ENCODE measurements around the gene TBK1. TPM values are rescaled to one million over a fixed set of nuclear protein-coding genes. Genes with fewer than 3 reads are reported as not detected.

The TBK1 gene
- total and polyA plus RNA-seq, 10 of the 15 experiments (the other 5 are each of a cell fraction or from before 2014, with no cell fraction given), result 13.4 to 49.3 (median 37.7) TPM

DNA sequence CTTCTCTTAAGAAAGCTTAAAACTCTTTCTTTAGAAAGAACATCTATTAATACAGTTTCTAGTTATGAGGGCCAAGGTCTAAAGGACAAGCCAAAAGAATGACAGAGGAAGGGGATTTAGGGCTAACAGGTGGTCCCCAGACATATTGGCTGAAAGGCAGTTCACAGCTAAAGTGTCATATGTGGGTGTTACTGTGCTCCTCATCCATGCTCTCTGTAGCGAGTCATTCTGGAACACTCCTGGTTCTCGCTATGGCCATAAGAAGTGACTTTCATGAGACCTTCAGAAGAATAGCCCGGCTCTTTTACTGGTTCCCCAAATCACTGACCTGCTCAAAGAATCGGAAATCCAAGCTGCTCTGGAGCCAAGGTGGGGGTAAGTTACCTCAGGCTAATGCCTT, 55.0 kb downstream of the TBK1 start (continued):
- TF ChIP-seq RB1 (IDR thresholded peaks at IDR 0.05; ENCODE audit: borderline replicate concordance), result no peak

- Histone ChIP-seq H3K4me2 (ENCODE audit: control insufficient read depth, insufficient read depth) (no peak overlapping the region), H3K79me2 (ENCODE audit: control insufficient read depth, insufficient read depth, low read length) (no peaks in the 10 kb centered on the region), H3K27me3 (replicated peaks in 1 of 2; ENCODE audit: control insufficient read depth in 2 of 2, insufficient read depth in 2 of 2, low read length in 1 of 2) (no peaks in the 10 kb centered on the region), H3K9me3 (replicated peaks; ENCODE audit: control insufficient read depth, insufficient read depth, low read length) (no peaks in the 10 kb centered on the region), H3K4me3 (no peak overlapping the region), H3K4me1 (ENCODE audit: control insufficient read depth, insufficient read depth, low read length) (no peaks in the 10 kb centered on the region), H3K27ac (ENCODE audit: control insufficient read depth, insufficient read depth) (no peak overlapping the region), H2AFZ (ENCODE audit: control insufficient read depth, low read depth, low read length) (no peak overlapping the region), H4K20me1 (ENCODE audit: control insufficient read depth, insufficient read depth) (no peaks in the 10 kb centered on the region), H3K36me3 (ENCODE audit: control insufficient read depth in 2 of 2, insufficient read depth in 2 of 2, low read length in 1 of 2) (no peaks in the 10 kb centered on the region; a peak in 1 of 4 replicates), H3K9ac (ENCODE audit: control insufficient read depth, insufficient read depth, low read length) (no peak overlapping the region)
- ChIA-PET CTCF (interaction anchor here (1.8 kb wide), 1 partner anchor 187 kb away, joined by 5 read pairs; no protein-coding TSS in a partner anchor), POLR2A (no interaction called here), SMC1A (ENCODE audit: uncharacterized antibody, unreplicated experiment) (interaction anchor here (0.7 kb wide), 1 partner anchor 196 kb away, joined by 3 read pairs; no protein-coding TSS in a partner anchor), RAD21 (ENCODE audit: unreplicated experiment) (interaction anchor here (0.6 kb wide), 1 partner anchor 56 kb away, joined by 3 read pairs; no protein-coding TSS in a partner anchor)
- FAIRE-seq (no peak), ATAC-seq (no peak), DNase-seq (ENCODE audit: low read depth, low spot score) (no peak)
- BruUV-seq (replicated peaks), result no TSS peak
- in situ Hi-C loops (cut with MboI), result no loop called here
- 100% methylated on average over 1 of the region's 1 CpG for WGBS (ENCODE audit: insufficient coverage, insufficient replicate concordance, low lambda C conversion rate, missing lambda C conversion rate)
- intact Hi-C loops (cut with micrococcal nuclease; ENCODE audit: unreplicated experiment), result no loop called here
- TF ChIP-seq RELB (IDR thresholded peaks at IDR 0.05; ENCODE audit: low read depth) (no peak), SUPT20H (IDR thresholded peaks at IDR 0.05; ENCODE audit: borderline replicate concordance, control insufficient read depth, low read depth, low read length) (no peak), SP1 (IDR thresholded peaks at IDR 0.05; ENCODE audit: low read depth, low read length) (no peak), FOS (IDR thresholded peaks at IDR 0.05; ENCODE audit: borderline replicate concordance, extremely low read depth, insufficient read length) (no peak), ZNF622 (IDR thresholded peaks at IDR 0.05) (no peak), HDGF (IDR thresholded peaks at IDR 0.05) (no peak), FOXK2 (IDR thresholded peaks at IDR 0.05) (no peak), FOXM1 (IDR thresholded peaks at IDR 0.05; ENCODE audit: low read depth, low read length) (no peak)
- TF ChIP-seq, protein P1, sequence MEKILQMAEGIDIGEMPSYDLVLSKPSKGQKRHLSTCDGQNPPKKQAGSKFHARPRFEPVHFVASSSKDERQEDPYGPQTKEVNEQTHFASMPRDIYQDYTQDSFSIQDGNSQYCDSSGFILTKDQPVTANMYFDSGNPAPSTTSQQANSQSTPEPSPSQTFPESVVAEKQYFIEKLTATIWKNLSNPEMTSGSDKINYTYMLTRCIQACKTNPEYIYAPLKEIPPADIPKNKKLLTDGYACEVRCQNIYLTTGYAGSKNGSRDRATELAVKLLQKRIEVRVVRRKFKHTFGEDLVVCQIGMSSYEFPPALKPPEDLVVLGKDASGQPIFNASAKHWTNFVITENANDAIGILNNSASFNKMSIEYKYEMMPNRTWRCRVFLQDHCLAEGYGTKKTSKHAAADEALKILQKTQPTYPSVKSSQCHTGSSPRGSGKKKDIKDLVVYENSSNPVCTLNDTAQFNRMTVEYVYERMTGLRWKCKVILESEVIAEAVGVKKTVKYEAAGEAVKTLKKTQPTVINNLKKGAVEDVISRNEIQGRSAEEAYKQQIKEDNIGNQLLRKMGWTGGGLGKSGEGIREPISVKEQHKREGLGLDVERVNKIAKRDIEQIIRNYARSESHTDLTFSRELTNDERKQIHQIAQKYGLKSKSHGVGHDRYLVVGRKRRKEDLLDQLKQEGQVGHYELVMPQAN (conservative IDR thresholded peaks at IDR 0.05), result no peak
Observed at GRCh38 chr12:64510667-64511066, 58.7 kb downstream of the TBK1 start.

Measured in GM12878 (cell line).